Liver (tissue), 9 donors: ENCODE results near the gene CADPS. TPM values are rescaled to one million over a fixed set of nuclear protein-coding genes. Genes with fewer than 3 reads are reported as not detected.

Source experiments
- DNase-seq: peaks from one replicate; pipeline ENCODE4 v3.0.0-alpha.2; 2017; ENCODE audit warnings: low spot score
- H3K27ac ChIP-seq, 2 donors: one replicate each; pipeline ENCODE4 v1.7.0; 2013; ENCODE audit warnings: inconsistent platforms in 2 of 2, low read length in 2 of 2, control low read depth in 1 of 2, low read depth in 1 of 2, mild to moderate bottlenecking in 1 of 2
- H3K27me3 ChIP-seq, 4 donors: one replicate each; pipeline versions ENCODE4 v1.6.1 to v1.7.0; 2013; ENCODE audit warnings: low read length in 3 of 4, inconsistent platforms in 1 of 4, mild to moderate bottlenecking in 1 of 4, moderate library complexity in 1 of 4; ENCODE audit not compliant: control insufficient read depth in 4 of 4, insufficient read depth in 4 of 4
- H3K36me3 ChIP-seq, 4 donors: one replicate each; pipeline versions ENCODE4 v1.6.1 to v1.7.0; 2013; ENCODE audit warnings: low read length in 3 of 4, mild to moderate bottlenecking in 3 of 4, low read depth in 1 of 4, moderate library complexity in 1 of 4; ENCODE audit not compliant: control insufficient read depth in 4 of 4, insufficient read depth in 3 of 4
- H3K4me1 ChIP-seq, 4 donors: one replicate each; pipeline versions ENCODE4 v1.6.1 to v1.7.0; 2013; ENCODE audit warnings: low read length in 3 of 4, mild to moderate bottlenecking in 3 of 4, moderate library complexity in 1 of 4; ENCODE audit not compliant: control insufficient read depth in 4 of 4, insufficient read depth in 4 of 4
- H3K4me3 ChIP-seq, 3 donors: one replicate each; pipeline versions ENCODE4 v1.6.1 to v1.7.0; 2013; ENCODE audit warnings: low read length in 3 of 3, control low read depth in 1 of 3, low read depth in 1 of 3, mild to moderate bottlenecking in 1 of 3
- H3K9ac ChIP-seq, 2 donors: one replicate each; pipeline ENCODE4 v1.7.0; 2013; ENCODE audit warnings: low read length in 2 of 2, mild to moderate bottlenecking in 2 of 2, moderate library complexity in 2 of 2, control low read depth in 1 of 2, low read depth in 1 of 2
- H3K9me3 ChIP-seq, 4 donors: one replicate each; pipeline versions ENCODE4 v1.6.1 to v1.7.0; 2013; ENCODE audit warnings: low read length in 3 of 4; ENCODE audit not compliant: control insufficient read depth in 4 of 4
- EGR1 ChIP-seq, 2 donors: IDR thresholded peaks; 2 replicates each; pipeline ENCODE4 v1.6.1; 2016 to 2018; ENCODE audit warnings: antibody characterized with exemption in 2 of 2, low read depth in 2 of 2
- FOXA2 ChIP-seq: IDR thresholded peaks from 2 replicates; pipeline ENCODE4 v1.6.1; 2016; ENCODE audit warnings: antibody characterized with exemption
- HNF4A ChIP-seq, 2 donors: conservative IDR thresholded peaks; 2 replicates each; pipeline ENCODE4 v1.6.1; 2016; ENCODE audit warnings: antibody characterized with exemption in 2 of 2, mild to moderate bottlenecking in 2 of 2
- HNF4G ChIP-seq: IDR thresholded peaks from 2 replicates; pipeline ENCODE4 v1.6.1; 2016; ENCODE audit warnings: antibody characterized with exemption
- JUND ChIP-seq, 2 donors: IDR thresholded peaks; 2 replicates each; pipeline ENCODE4 v1.6.1; 2016; ENCODE audit warnings: antibody characterized with exemption in 2 of 2
- NR2F2 ChIP-seq: IDR thresholded peaks from 2 replicates; pipeline ENCODE4 v1.6.1; 2016; ENCODE audit warnings: antibody characterized with exemption
- SP1 ChIP-seq: IDR thresholded peaks from 2 replicates; pipeline ENCODE4 v1.6.1; 2018; ENCODE audit warnings: antibody characterized with exemption, mild to moderate bottlenecking
- TAF1 ChIP-seq: conservative IDR thresholded peaks from 2 replicates; pipeline ENCODE4 v1.6.1; 2016; ENCODE audit warnings: antibody characterized with exemption, mild to moderate bottlenecking
- YY1 ChIP-seq: IDR thresholded peaks from 2 replicates; pipeline ENCODE4 v1.6.1; 2016; ENCODE audit warnings: antibody characterized with exemption, mild to moderate bottlenecking
- WGBS: extraction: QIAGEN DNeasy Blood & Tissue Kit; methylation state at CpG from one replicate; pipeline ENCODE4 v1.1.7; 2013; 5-methylcytosine and 5-hydroxymethylcytosine counted together
- polyA plus RNA-seq, 2 donors: library from polyadenylated mRNA; stranded (reverse) in 1 of 2; unstranded in 1 of 2; fragments of 200-250 nt in 1 of 2; fragments of >200 nt in 1 of 2; fragmentation: Nextera tagmentation in 1 of 2; extraction: Ambion mirVana in 1 of 2; gene quantifications; one replicate each; pipeline versions ENCODE4 v1.2.1 to v1.2.3, GENCODE V29; 2013 to 2015
- total RNA-seq, 2 donors: library from RNA; depleted of rRNA; stranded (reverse); fragments of >200 nt; gene quantifications; one replicate each; pipeline ENCODE4 v1.2.3, GENCODE V29; 2014
- TF ChIP-seq, protein P1 (sequence below): IDR thresholded peaks from 2 replicates; pipeline ENCODE4 v1.6.1; 2016; ENCODE audit warnings: antibody characterized with exemption, mild to moderate bottlenecking
- TF ChIP-seq, protein P2 (sequence below): IDR thresholded peaks from 2 replicates; pipeline ENCODE4 v1.6.1; 2016; ENCODE audit warnings: antibody characterized with exemption
- TF ChIP-seq, protein P3 (sequence below): IDR thresholded peaks from 2 replicates; pipeline ENCODE4 v1.6.1; 2016; ENCODE audit warnings: antibody characterized with exemption
- donor health status: healthy.
- donor health status: healthy.
- donor health status: healthy.
- donor health status: healthy.
- donor health status: healthy.

CADPS gene
- total and polyA plus RNA-seq, 4 donors: 0.05 to 0.37 (median 0.17) TPM; not detected in 1

DNA sequence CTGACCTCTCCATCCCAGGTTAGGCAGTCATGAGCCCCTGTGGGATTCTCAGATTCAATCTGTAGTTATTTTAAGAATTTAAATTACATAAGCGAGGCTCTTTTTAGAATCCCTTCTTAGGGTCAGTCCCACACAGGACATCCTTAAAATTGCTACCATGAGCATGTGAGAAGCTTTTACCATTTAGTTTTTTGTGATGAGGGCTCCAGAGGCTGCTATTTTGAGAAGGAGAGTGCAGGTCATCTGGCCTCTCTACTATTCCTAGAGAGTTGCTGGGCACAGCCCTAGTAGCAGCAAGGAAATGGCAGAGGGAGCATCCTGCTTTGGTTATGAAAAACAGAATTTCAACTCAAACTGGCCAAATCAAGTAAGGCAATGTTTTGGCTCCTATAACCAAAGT is 13.6 kb upstream of the CADPS start:
- TF ChIP-seq SP1: no peak
- no peak for TF ChIP-seq HNF4A (conservative IDR thresholded peaks at IDR 0.05)
- TF ChIP-seq, protein P1, sequence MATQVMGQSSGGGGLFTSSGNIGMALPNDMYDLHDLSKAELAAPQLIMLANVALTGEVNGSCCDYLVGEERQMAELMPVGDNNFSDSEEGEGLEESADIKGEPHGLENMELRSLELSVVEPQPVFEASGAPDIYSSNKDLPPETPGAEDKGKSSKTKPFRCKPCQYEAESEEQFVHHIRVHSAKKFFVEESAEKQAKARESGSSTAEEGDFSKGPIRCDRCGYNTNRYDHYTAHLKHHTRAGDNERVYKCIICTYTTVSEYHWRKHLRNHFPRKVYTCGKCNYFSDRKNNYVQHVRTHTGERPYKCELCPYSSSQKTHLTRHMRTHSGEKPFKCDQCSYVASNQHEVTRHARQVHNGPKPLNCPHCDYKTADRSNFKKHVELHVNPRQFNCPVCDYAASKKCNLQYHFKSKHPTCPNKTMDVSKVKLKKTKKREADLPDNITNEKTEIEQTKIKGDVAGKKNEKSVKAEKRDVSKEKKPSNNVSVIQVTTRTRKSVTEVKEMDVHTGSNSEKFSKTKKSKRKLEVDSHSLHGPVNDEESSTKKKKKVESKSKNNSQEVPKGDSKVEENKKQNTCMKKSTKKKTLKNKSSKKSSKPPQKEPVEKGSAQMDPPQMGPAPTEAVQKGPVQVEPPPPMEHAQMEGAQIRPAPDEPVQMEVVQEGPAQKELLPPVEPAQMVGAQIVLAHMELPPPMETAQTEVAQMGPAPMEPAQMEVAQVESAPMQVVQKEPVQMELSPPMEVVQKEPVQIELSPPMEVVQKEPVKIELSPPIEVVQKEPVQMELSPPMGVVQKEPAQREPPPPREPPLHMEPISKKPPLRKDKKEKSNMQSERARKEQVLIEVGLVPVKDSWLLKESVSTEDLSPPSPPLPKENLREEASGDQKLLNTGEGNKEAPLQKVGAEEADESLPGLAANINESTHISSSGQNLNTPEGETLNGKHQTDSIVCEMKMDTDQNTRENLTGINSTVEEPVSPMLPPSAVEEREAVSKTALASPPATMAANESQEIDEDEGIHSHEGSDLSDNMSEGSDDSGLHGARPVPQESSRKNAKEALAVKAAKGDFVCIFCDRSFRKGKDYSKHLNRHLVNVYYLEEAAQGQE: no peak
- no peak for TF ChIP-seq TAF1
- Histone ChIP-seq H3K9ac (no peak overlapping the region), H3K9me3 (no peaks in the 10 kb centered on the region), H3K4me3 (no peak overlapping the region), H3K27ac (no peak overlapping the region), H3K27me3 (peaks cover 0 to 3% (median 0%) of the 10 kb centered on the region in 4 donors), H3K36me3 (no peaks in the 10 kb centered on the region), H3K4me1 (no peaks in the 10 kb centered on the region)
- 76% methylated on average over 1 of the region's 1 CpG for WGBS
- no peak for DNase-seq

DNA sequence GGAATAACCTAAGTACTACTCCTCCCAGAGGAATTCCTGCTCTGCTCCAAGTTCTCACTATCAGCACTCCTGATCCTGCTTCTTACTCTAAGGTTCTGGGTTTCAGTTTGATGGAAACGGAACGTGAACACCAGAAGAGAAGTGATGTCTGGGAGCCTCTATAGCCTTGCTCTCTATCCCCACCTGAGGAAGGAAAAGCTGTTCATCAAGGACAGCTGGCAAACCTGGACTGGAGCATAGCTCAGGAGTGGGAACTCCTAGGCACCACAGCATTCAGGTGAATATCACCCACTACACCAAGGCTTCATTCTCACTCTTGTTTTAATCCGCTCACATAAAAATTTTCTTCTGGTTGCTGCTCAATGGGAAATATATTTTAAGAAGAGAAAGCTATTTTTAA is 13.0 kb upstream of the CADPS start:
- H3K36me3 ChIP-seq: no peaks in the 10 kb centered on the region
- no peak overlapping the region for H3K9ac ChIP-seq
- TF ChIP-seq HNF4G: no peak
- peaks cover 0 to 3% (median 0%) of the 10 kb centered on the region in 4 donors for H3K27me3 ChIP-seq
- WGBS: 34% methylated on average over 3 of the region's 3 CpGs
- no peak overlapping the region for H3K4me3 ChIP-seq
- no peaks in the 10 kb centered on the region for H3K4me1 ChIP-seq
- no peak overlapping the region for H3K27ac ChIP-seq
- H3K9me3 ChIP-seq: no peaks in the 10 kb centered on the region
- no peak for DNase-seq

DNA sequence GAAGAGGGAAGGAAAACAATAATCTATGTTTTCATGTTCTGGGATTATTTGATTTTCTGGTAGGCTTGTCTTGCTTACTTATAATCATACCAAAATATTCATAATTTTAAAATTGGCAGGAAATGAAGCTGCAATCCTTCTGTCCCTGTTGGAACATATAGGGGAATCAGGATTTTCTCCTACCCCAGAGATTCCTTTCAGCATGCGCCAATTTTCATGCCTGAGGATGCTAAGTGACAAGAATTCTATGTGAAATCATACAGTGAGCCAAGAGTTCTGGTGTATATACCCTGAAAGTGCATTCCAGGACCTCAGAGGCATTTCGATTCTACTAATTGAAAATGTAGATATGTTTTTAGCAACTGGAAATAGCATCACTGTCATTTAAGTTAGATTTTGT is 9.9 kb upstream of the CADPS start:
- no peak overlapping the region for H3K9ac ChIP-seq
- no peaks in the 10 kb centered on the region for H3K4me1 ChIP-seq
- H3K27ac ChIP-seq: no peak overlapping the region
- peaks cover 0 to 3% (median 0%) of the 10 kb centered on the region in 4 donors for H3K27me3 ChIP-seq
- no peak overlapping the region for H3K4me3 ChIP-seq
- no peaks in the 10 kb centered on the region for H3K9me3 ChIP-seq
- 74% methylated on average over 2 of the region's 2 CpGs for WGBS
- no peaks in the 10 kb centered on the region for H3K36me3 ChIP-seq
- no peak for DNase-seq
- no peak for TF ChIP-seq EGR1 (IDR thresholded peaks at IDR 0.05; ENCODE audit: low read depth in 2 of 2)
- TF ChIP-seq, protein P1: no peak
- TF ChIP-seq JUND (IDR thresholded peaks at IDR 0.05): no peak
- TF ChIP-seq, protein P2, sequence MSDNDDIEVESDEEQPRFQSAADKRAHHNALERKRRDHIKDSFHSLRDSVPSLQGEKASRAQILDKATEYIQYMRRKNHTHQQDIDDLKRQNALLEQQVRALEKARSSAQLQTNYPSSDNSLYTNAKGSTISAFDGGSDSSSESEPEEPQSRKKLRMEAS: no peak
- TF ChIP-seq FOXA2: no peak
- TF ChIP-seq, protein P3, sequence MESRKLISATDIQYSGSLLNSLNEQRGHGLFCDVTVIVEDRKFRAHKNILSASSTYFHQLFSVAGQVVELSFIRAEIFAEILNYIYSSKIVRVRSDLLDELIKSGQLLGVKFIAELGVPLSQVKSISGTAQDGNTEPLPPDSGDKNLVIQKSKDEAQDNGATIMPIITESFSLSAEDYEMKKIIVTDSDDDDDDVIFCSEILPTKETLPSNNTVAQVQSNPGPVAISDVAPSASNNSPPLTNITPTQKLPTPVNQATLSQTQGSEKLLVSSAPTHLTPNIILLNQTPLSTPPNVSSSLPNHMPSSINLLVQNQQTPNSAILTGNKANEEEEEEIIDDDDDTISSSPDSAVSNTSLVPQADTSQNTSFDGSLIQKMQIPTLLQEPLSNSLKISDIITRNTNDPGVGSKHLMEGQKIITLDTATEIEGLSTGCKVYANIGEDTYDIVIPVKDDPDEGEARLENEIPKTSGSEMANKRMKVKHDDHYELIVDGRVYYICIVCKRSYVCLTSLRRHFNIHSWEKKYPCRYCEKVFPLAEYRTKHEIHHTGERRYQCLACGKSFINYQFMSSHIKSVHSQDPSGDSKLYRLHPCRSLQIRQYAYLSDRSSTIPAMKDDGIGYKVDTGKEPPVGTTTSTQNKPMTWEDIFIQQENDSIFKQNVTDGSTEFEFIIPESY: no peak
- TF ChIP-seq YY1: no peak
- no peak for TF ChIP-seq NR2F2
- TF ChIP-seq SP1: no peak
